PFSK-1 (cell line): ENCODE measurements around the gene NINJ2. TPM values are rescaled to one million over a fixed set of nuclear protein-coding genes. Genes with fewer than 3 reads are reported as not detected.

Experiments used
- FOXP2 ChIP-seq: optimal IDR thresholded peaks from 2 replicates; pipeline ENCODE3; 2011; ENCODE audit warnings: borderline replicate concordance, control low read depth, inconsistent platforms; ENCODE audit not compliant: insufficient read depth; ENCODE audit errors: extremely low read length, extremely low read depth
- POLR2AphosphoS5 ChIP-seq: IDR thresholded peaks from 2 replicates; pipeline ENCODE4 v1.6.1; 2012; ENCODE audit warnings: low read depth, mild to moderate bottlenecking, control low read depth, low read length, moderate library complexity
- SIN3A ChIP-seq: IDR thresholded peaks from 2 replicates; pipeline ENCODE4 v1.6.1; 2012; ENCODE audit warnings: mild to moderate bottlenecking, low read length, moderate library complexity, borderline replicate concordance; ENCODE audit not compliant: insufficient read depth
- TAF1 ChIP-seq: IDR thresholded peaks from 2 replicates; pipeline ENCODE4 v1.6.1; 2012; ENCODE audit warnings: low read length, control low read depth, borderline replicate concordance; ENCODE audit not compliant: insufficient read depth
- polyA plus RNA-seq: library from polyadenylated mRNA; unstranded; fragments of >200 nt; gene quantifications from one replicate; pipeline ENCODE4 v1.2.1, GENCODE V29; 2012; ENCODE audit warnings: low read depth, missing spikeins; ENCODE audit not compliant: insufficient read length
- TF ChIP-seq, protein P1 (sequence below), 2 experiments: IDR thresholded peaks; 2 replicates each; pipeline versions ENCODE4 v1.6.1 to v1.8.0; 2011 to 2012; ENCODE audit warnings: low read depth in 2 of 2, low read length in 2 of 2, control low read depth in 1 of 2, inconsistent platforms in 1 of 2, mild to moderate bottlenecking in 1 of 2, moderate library complexity in 1 of 2; ENCODE audit not compliant: insufficient read depth in 1 of 2

NINJ2 gene
- polyA plus RNA-seq = 1.6 TPM

DNA sequence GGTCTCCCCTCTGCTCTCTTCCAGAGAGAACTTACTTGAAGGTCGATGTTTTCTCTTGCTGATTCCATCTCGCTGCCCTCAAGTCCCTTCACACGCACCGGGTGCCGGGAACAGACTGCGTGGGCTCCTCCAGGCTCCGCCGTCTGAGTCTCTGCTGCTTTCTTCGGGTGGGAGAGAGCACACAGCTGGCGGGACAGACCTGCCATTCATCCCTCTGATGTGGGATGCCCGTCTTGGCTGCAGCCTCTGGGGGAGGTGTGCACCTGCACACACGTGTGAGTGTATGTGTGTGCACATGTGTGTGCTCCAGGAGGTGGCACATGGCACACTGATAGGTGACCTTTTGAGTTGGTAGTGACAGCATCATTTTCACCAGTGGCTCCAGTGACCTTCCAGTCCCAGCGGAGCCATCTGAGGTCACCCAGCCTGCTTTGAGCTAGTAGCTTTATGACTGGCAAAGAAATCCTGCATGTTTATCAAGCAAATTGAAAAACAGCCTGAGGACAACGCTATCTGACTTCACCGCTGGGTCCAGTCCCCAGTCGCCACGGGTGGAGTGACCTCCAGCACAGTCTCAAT, at the start of gene NINJ2:
Gene NINJ2 (minus strand): TSS at position 153 of the 579 bp plus-strand sequence. CDS start 85 bp downstream, at position 68.
- TF ChIP-seq FOXP2 (no peak), POLR2AphosphoS5 (no peak), SIN3A (no peak), TAF1 (no peak)
- TF ChIP-seq, protein P1, sequence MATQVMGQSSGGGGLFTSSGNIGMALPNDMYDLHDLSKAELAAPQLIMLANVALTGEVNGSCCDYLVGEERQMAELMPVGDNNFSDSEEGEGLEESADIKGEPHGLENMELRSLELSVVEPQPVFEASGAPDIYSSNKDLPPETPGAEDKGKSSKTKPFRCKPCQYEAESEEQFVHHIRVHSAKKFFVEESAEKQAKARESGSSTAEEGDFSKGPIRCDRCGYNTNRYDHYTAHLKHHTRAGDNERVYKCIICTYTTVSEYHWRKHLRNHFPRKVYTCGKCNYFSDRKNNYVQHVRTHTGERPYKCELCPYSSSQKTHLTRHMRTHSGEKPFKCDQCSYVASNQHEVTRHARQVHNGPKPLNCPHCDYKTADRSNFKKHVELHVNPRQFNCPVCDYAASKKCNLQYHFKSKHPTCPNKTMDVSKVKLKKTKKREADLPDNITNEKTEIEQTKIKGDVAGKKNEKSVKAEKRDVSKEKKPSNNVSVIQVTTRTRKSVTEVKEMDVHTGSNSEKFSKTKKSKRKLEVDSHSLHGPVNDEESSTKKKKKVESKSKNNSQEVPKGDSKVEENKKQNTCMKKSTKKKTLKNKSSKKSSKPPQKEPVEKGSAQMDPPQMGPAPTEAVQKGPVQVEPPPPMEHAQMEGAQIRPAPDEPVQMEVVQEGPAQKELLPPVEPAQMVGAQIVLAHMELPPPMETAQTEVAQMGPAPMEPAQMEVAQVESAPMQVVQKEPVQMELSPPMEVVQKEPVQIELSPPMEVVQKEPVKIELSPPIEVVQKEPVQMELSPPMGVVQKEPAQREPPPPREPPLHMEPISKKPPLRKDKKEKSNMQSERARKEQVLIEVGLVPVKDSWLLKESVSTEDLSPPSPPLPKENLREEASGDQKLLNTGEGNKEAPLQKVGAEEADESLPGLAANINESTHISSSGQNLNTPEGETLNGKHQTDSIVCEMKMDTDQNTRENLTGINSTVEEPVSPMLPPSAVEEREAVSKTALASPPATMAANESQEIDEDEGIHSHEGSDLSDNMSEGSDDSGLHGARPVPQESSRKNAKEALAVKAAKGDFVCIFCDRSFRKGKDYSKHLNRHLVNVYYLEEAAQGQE (IDR thresholded peaks at IDR 0.05; ENCODE audit: insufficient read depth in 1 of 2, low read depth in 2 of 2, low read length in 2 of 2) = no peak

- TF ChIP-seq, protein P1 (IDR thresholded peaks at IDR 0.05; ENCODE audit: insufficient read depth in 1 of 2, low read depth in 2 of 2, low read length in 2 of 2) = no peak
- no peak for TF ChIP-seq TAF1
- no peak for TF ChIP-seq FOXP2
- TF ChIP-seq POLR2AphosphoS5 = no peak
- TF ChIP-seq SIN3A = no peak
These were observed 49.1 kb upstream of the NINJ2 start for GRCh38 chr12:712172-712863.

DNA sequence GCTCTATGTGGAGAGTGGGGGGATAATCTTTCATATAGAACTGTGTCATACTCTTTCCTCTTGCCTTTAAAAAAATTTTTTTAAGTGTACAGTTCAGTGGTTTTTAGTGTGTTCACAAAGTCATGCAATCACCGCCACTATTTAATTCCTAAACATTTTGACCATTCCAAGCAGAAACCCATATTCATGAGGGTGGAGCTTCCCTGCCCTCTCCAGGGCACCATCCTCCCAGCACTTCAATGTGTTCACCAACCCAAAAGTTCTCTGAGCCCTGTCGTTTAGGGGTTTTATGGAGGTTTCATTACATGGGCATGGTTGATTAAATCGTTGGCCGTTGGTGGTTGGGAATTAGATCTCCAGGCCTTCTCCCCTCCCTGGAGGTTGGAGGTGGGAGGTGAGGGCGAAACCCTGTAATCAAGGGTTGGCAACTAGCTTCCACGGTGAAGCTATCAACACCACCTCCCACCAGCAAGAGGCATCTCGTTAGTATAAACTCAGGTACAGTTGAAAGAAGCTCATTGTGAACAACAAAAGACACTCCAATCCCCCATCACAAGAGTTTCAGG, 46.3 kb upstream of the NINJ2 start:
- TF ChIP-seq, protein P1 (IDR thresholded peaks at IDR 0.05; ENCODE audit: insufficient read depth in 1 of 2, low read depth in 2 of 2, low read length in 2 of 2) = no peak
- TF ChIP-seq POLR2AphosphoS5 = no peak
- no peak for TF ChIP-seq FOXP2
- TF ChIP-seq SIN3A = no peak
- TF ChIP-seq TAF1 = no peak

DNA sequence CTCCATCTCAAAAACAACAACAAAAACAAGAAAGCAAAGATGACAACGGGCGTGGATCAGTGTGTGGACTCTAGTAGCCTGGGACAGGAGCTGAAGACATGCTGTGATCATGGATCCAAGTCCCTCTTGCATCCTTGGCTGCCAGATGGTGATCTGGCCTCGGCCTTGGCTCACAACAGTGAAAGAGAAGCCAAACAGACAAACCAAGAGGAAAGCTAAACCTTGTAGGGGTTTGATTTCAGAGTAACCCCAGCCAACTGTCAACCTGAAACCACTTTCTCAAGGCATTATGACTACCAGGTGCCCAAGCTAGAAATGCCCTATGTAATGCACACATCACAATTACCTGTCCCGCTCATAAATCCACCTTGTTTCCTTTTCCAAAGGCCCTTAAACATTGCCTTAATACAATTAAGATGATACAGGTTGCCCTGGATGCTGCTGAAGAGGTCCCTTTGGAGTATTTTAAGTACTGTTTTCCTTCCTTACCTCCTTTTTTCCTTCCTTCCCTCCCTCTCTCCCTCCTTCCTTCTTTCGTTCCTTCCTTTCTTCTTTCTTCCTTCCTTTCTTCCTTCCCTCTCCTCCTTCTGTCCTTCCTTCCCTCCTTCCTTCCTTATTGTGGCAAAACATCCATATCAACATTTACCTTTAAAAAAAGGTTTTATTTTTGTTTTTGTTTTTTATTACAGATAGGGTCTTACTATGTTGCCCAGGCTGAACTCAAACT, 41.4 kb upstream of the NINJ2 start:
- TF ChIP-seq TAF1 (no peak), FOXP2 (no peak), POLR2AphosphoS5 (no peak)
- TF ChIP-seq, protein P1 (IDR thresholded peaks at IDR 0.05; ENCODE audit: insufficient read depth in 1 of 2, low read depth in 2 of 2, low read length in 2 of 2) = no peak
